Umbilical cord (tissue), 2 donors: ENCODE measurements around the gene AK5. TPM values are rescaled to one million over a fixed set of nuclear protein-coding genes. Genes with fewer than 3 reads are reported as not detected.

Experiments
- DNase-seq: peaks from one replicate; pipeline ENCODE4 v3.0.0-alpha.2; 2015; ENCODE audit warnings: low spot score
- total RNA-seq: library from RNA; depleted of rRNA; stranded (reverse); fragments of >200 nt; gene quantifications from one replicate; pipeline ENCODE4 v1.2.3, GENCODE V29; 2014; ENCODE audit warnings: low replicate concordance; ENCODE audit not compliant: insufficient read depth

The AK5 gene
- total RNA-seq, 1 donor from 2014 or later = 9.9 TPM

- DNase-seq = no peak
Measured at GRCh38 chr1:77541162-77541545, 259.3 kb downstream of the AK5 start.

GRCh38 chr1:77542813-77543420 is 261.1 kb downstream of the AK5 start:
- no peak for DNase-seq

GRCh38 chr1:77543822-77544448 is 262.1 kb downstream of the AK5 start:
- no peak for DNase-seq

- no peak for DNase-seq
Measured at GRCh38 chr1:77544845-77545244, 263.0 kb downstream of the AK5 start.

GRCh38 chr1:77545970-77546369 is 264.2 kb downstream of the AK5 start:
- DNase-seq = peak; percentile 13

GRCh38 chr1:77546890-77547289 is 265.1 kb downstream of the AK5 start:
- DNase-seq = no peak

- DNase-seq = no peak
Measured at GRCh38 chr1:77548285-77548684, 266.5 kb downstream of the AK5 start.

- no peak for DNase-seq
Measured at GRCh38 chr1:77550135-77550534, 268.3 kb downstream of the AK5 start.

- no peak for DNase-seq
Measured at GRCh38 chr1:77552626-77553025, 270.8 kb downstream of the AK5 start.

- DNase-seq = no peak
Measured at GRCh38 chr1:77553568-77554291, 271.9 kb downstream of the AK5 start.

- no peak for DNase-seq
Measured at GRCh38 chr1:77556045-77556444, 274.2 kb downstream of the AK5 start.

- DNase-seq = no peak
Measured at GRCh38 chr1:77557053-77557452, 275.2 kb downstream of the AK5 start.

GRCh38 chr1:77558591-77559164 is 276.9 kb downstream of the AK5 start:
- DNase-seq = no peak

GRCh38 chr1:77560741-77561140 is 278.9 kb downstream of the AK5 start:
- DNase-seq = no peak

GRCh38 chr1:77562596-77563150 is 280.9 kb downstream of the AK5 start:
- no peak for DNase-seq

GRCh38 chr1:77565321-77565720 is 283.5 kb downstream of the AK5 start:
- DNase-seq = no peak

GRCh38 chr1:77571642-77572041 is 289.8 kb downstream of the AK5 start:
- no peak for DNase-seq

- DNase-seq = no peak
Measured at GRCh38 chr1:77579547-77579946, 297.7 kb downstream of the AK5 start.

GRCh38 chr1:77582905-77583304 is 301.1 kb downstream of the AK5 start:
- DNase-seq = no peak

GRCh38 chr1:77583483-77583882 is 301.7 kb downstream of the AK5 start:
- DNase-seq = no peak

- no peak for DNase-seq
Measured at GRCh38 chr1:77584884-77585283, 303.1 kb downstream of the AK5 start.

- DNase-seq = no peak
Measured at GRCh38 chr1:77585610-77586314, 303.9 kb downstream of the AK5 start.
